GM19328 (cell line): ENCODE data around the gene TIPIN.
"Not testable (repeated sequence)": the region's sequence is repeated elsewhere in the genome, so short reads cannot be mapped to it uniquely, and the experiment has no call there.

ENCODE experiments used
- ATAC-seq: cut with Tn5 transposase; IDR thresholded peaks from one replicate; pipeline ENCODE4 v1.9.1; 2021; ENCODE audit warnings: mild to moderate bottlenecking, moderate library complexity; ENCODE audit not compliant: unreplicated experiment

The TIPIN gene

GRCh38 chr15:66304425-66304824 lies 52.1 kb downstream of the TIPIN start:
- ATAC-seq: not testable (repeated sequence)

GRCh38 chr15:66302489-66303278 lies 53.8 kb downstream of the TIPIN start:
- no peak for ATAC-seq

GRCh38 chr15:66298803-66299251 lies 57.7 kb downstream of the TIPIN start:
- ATAC-seq: no peak

GRCh38 chr15:66296186-66296585 lies 60.3 kb downstream of the TIPIN start:
- no peak for ATAC-seq

GRCh38 chr15:66294932-66295235 lies 61.6 kb downstream of the TIPIN start:
- ATAC-seq: no peak

GRCh38 chr15:66294157-66294931 lies 62.1 kb downstream of the TIPIN start:
- ATAC-seq: peak; percentile 16

GRCh38 chr15:66293419-66294156 lies 62.9 kb downstream of the TIPIN start, which contains the start of gene DIS3L:
TSS of gene DIS3L (plus strand) at chr15:66293568. CDS start at chr15:66293597, 29 bp downstream.
- ATAC-seq: peak; percentile 60

GRCh38 chr15:66292571-66293418 lies 63.7 kb downstream of the TIPIN start:
- ATAC-seq: peak; percentile 20

- ATAC-seq: no peak
Observed at GRCh38 chr15:66291816-66292570, 64.5 kb downstream of the TIPIN start.

GRCh38 chr15:66290518-66290917 lies 66.0 kb downstream of the TIPIN start:
- no peak for ATAC-seq

- ATAC-seq: no peak
Observed at GRCh38 chr15:66290007-66290406, 66.5 kb downstream of the TIPIN start.

GRCh38 chr15:66288551-66289185 lies 67.8 kb downstream of the TIPIN start:
- no peak for ATAC-seq

- no peak for ATAC-seq
Observed at GRCh38 chr15:66288093-66288492, 68.4 kb downstream of the TIPIN start.

- ATAC-seq: no peak
Observed at GRCh38 chr15:66287461-66288057, 68.9 kb downstream of the TIPIN start.
